Neural cell (in vitro differentiated cells): ENCODE measurements around the gene GRM3. TPM values are rescaled to one million over a fixed set of nuclear protein-coding genes. Genes with fewer than 3 reads are reported as not detected.

Source experiments
- H2AFZ ChIP-seq: fragments of 200-600, 300-800 bp; sonication (generic), shearing (Covaris generic); 2 replicates; pipeline ENCODE4 v1.6.0; 2014; ENCODE audit warnings: low read depth, mild to moderate bottlenecking, antibody characterized with exemption, low read length, moderate library complexity
- H3F3A ChIP-seq: fragments of 200-600 bp; shearing (Covaris generic); 2 replicates; pipeline ENCODE4 v1.6.1; 2016; ENCODE audit warnings: mild to moderate bottlenecking, moderate library complexity, mixed read lengths, antibody characterized with exemption, low read length; ENCODE audit not compliant: insufficient read depth, poor library complexity, severe bottlenecking
- H3K27ac ChIP-seq: fragments of 200-600, 300-800 bp; sonication (generic), shearing (Covaris generic); 2 replicates; pipeline ENCODE4 v1.5.1; 2014; ENCODE audit warnings: mild to moderate bottlenecking, low read length, moderate library complexity
- H3K27me3 ChIP-seq: fragments of 300-800, 200-600 bp; sonication (generic), shearing (Covaris generic); 2 replicates; pipeline ENCODE4 v1.6.0; 2014; ENCODE audit warnings: mild to moderate bottlenecking, low read depth, low read length, moderate library complexity; ENCODE audit not compliant: insufficient read depth
- H3K36me3 ChIP-seq: fragments of 300-800, 200-600 bp; sonication (generic), shearing (Covaris generic); 2 replicates; pipeline ENCODE4 v1.5.1; 2014; ENCODE audit warnings: mild to moderate bottlenecking, antibody characterized with exemption, low read length, moderate library complexity; ENCODE audit not compliant: insufficient read depth
- H3K4me2 ChIP-seq: fragments of 300-800, 200-600 bp; sonication (generic), shearing (Covaris generic); 2 replicates; pipeline ENCODE4 v1.6.0; 2014; ENCODE audit warnings: mild to moderate bottlenecking, low read length
- H3K4me3 ChIP-seq: fragments of 300-800, 200-600 bp; sonication (generic), shearing (Covaris generic); 2 replicates; pipeline ENCODE4 v1.5.1; 2014; ENCODE audit warnings: mild to moderate bottlenecking, low read length, moderate library complexity
- H3K79me2 ChIP-seq: fragments of 200-600 bp; shearing (Covaris generic); replicated peaks from 2 replicates; pipeline ENCODE4 v1.6.0; 2014; ENCODE audit warnings: mild to moderate bottlenecking, low read length, moderate library complexity; ENCODE audit not compliant: insufficient read depth
- H3K9ac ChIP-seq: fragments of 300-800, 200-600 bp; sonication (generic), shearing (Covaris generic); 2 replicates; pipeline ENCODE4 v1.6.1; 2016; ENCODE audit warnings: mild to moderate bottlenecking, low read length, mixed read lengths
- H3K9me2 ChIP-seq: fragments of 200-600 bp; shearing (Covaris generic); 2 replicates; pipeline ENCODE4 v1.6.1; 2016; ENCODE audit warnings: mild to moderate bottlenecking, low read length, mixed read lengths; ENCODE audit not compliant: insufficient read depth
- H3K9me3 ChIP-seq: fragments of 200-600, 300-800 bp; sonication (generic), shearing (Covaris generic); 2 replicates; pipeline ENCODE4 v1.6.1; 2016; ENCODE audit warnings: mild to moderate bottlenecking, mixed run types, low read length, moderate library complexity, mixed read lengths
- H4K20me1 ChIP-seq: fragments of 200-600 bp; shearing (Covaris generic); 2 replicates; pipeline ENCODE4 v1.6.1; 2016; ENCODE audit warnings: mild to moderate bottlenecking, mixed run types; ENCODE audit not compliant: insufficient read depth
- CTCF ChIP-seq: fragments of 450-650 bp; IDR thresholded peaks from 2 replicates; pipeline ENCODE4 v1.5.1; 2014; ENCODE audit warnings: antibody characterized with exemption, mild to moderate bottlenecking, moderate library complexity; ENCODE audit not compliant: poor library complexity, severe bottlenecking
- EP300 ChIP-seq: fragments of 450-650 bp; conservative IDR thresholded peaks from 2 replicates; pipeline ENCODE4 v1.6.1; 2014; ENCODE audit warnings: antibody characterized with exemption, mild to moderate bottlenecking, moderate library complexity; ENCODE audit not compliant: poor library complexity, severe bottlenecking
- EZH2 ChIP-seq: fragments of 200-600, 300-800 bp; shearing (Covaris generic), sonication (generic); IDR thresholded peaks from 2 replicates; pipeline ENCODE4 v1.6.1; 2014; ENCODE audit warnings: antibody characterized with exemption, low read length, borderline replicate concordance, mild to moderate bottlenecking; ENCODE audit not compliant: insufficient read depth, poor library complexity, severe bottlenecking
- MXI1 ChIP-seq: fragments of 450-650 bp; conservative IDR thresholded peaks from 2 replicates; pipeline ENCODE4 v1.6.1; 2014; ENCODE audit warnings: antibody characterized with exemption, mild to moderate bottlenecking; ENCODE audit not compliant: poor library complexity, severe bottlenecking
- POLR2AphosphoS5 ChIP-seq: IDR thresholded peaks from 2 replicates; pipeline ENCODE4 v1.6.1; 2012
- RAD21 ChIP-seq: fragments of 450-650 bp; conservative IDR thresholded peaks from 2 replicates; pipeline ENCODE4 v1.6.1; 2014; ENCODE audit warnings: antibody characterized with exemption, mild to moderate bottlenecking, moderate library complexity
- REST ChIP-seq: IDR thresholded peaks from 2 replicates; pipeline ENCODE4 v1.6.1; 2012; ENCODE audit warnings: borderline replicate concordance
- SMC3 ChIP-seq: fragments of 450-650 bp; conservative IDR thresholded peaks from 2 replicates; pipeline ENCODE4 v1.6.1; 2014; ENCODE audit warnings: antibody characterized with exemption, mild to moderate bottlenecking, moderate library complexity; ENCODE audit not compliant: poor library complexity
- TAF1 ChIP-seq: IDR thresholded peaks from 2 replicates; pipeline ENCODE4 v1.6.1; 2012; ENCODE audit warnings: low read depth
- polyA plus RNA-seq: library from polyadenylated mRNA; depleted of rRNA; stranded (reverse); fragments of >200 nt; gene quantifications from 2 replicates; pipeline ENCODE4 v1.2.3, GENCODE V29; 2014

GRM3 gene
- polyA plus RNA-seq, 1 donor from 2014 or later, result 15.9 TPM

- H3K9ac ChIP-seq, result no peak overlapping the region
- no peaks in the 10 kb centered on the region for H3K27me3 ChIP-seq
- no peak overlapping the region for H3K4me3 ChIP-seq
- H3K9me2 ChIP-seq, result no peaks in the 10 kb centered on the region
- no peak overlapping the region for H2AFZ ChIP-seq
- no peaks in the 10 kb centered on the region for H3F3A ChIP-seq
- H3K79me2 ChIP-seq, result no peaks in the 10 kb centered on the region
- H4K20me1 ChIP-seq, result no peaks in the 10 kb centered on the region
- H3K36me3 ChIP-seq, result no peaks in the 10 kb centered on the region
- TF ChIP-seq CTCF (no peak), EP300 (no peak), RAD21 (no peak), MXI1 (no peak), EZH2 (no peak), REST (no peak), TAF1 (no peak), SMC3 (no peak), POLR2AphosphoS5 (no peak)
- H3K9me3 ChIP-seq, result no peaks in the 10 kb centered on the region
- H3K27ac ChIP-seq, result no peak overlapping the region
- H3K4me2 ChIP-seq, result no peak overlapping the region
Observed at GRCh38 chr7:86884152-86884551, 240.4 kb downstream of the GRM3 start.

- Histone ChIP-seq H3K79me2 (no peaks in the 10 kb centered on the region), H3K9ac (no peak overlapping the region), H2AFZ (no peak overlapping the region), H4K20me1 (no peaks in the 10 kb centered on the region), H3F3A (no peaks in the 10 kb centered on the region), H3K36me3 (no peaks in the 10 kb centered on the region), H3K9me2 (no peaks in the 10 kb centered on the region), H3K27me3 (no peaks in the 10 kb centered on the region), H3K4me2 (no peak overlapping the region), H3K9me3 (no peaks in the 10 kb centered on the region), H3K27ac (no peak overlapping the region), H3K4me3 (no peak overlapping the region)
- no peak for TF ChIP-seq REST
- TF ChIP-seq SMC3, result no peak
- no peak for TF ChIP-seq RAD21
- no peak for TF ChIP-seq EP300
Observed at GRCh38 chr7:86889501-86889900, 245.8 kb downstream of the GRM3 start.
